ENCODE measurements around the gene STAC3. TPM values are rescaled to one million over a fixed set of nuclear protein-coding genes. Genes with fewer than 3 reads are reported as not detected.

The STAC3 gene
- total and polyA plus RNA-seq, 9 of the 15 experiments (the other 6 are each of a cell fraction or from before 2014, with no cell fraction given): 0.45 to 6.4 (median 3.3) TPM

GRCh38 chr12:57235017-57235727, 15.8 kb downstream of the STAC3 start (continued):
- TF ChIP-seq, protein P1, sequence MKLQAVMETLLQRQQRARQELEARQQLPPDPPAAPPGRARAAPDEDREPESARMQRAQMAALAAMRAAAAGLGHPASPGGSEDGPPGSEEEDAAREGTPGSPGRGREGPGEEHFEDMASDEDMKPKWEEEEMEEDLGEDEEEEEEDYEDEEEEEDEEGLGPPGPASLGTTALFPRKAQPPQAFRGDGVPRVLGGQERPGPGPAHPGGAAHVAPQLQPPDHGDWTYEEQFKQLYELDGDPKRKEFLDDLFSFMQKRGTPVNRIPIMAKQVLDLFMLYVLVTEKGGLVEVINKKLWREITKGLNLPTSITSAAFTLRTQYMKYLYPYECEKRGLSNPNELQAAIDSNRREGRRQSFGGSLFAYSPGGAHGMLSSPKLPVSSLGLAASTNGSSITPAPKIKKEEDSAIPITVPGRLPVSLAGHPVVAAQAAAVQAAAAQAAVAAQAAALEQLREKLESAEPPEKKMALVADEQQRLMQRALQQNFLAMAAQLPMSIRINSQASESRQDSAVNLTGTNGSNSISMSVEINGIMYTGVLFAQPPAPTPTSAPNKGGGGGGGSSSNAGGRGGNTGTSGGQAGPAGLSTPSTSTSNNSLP (IDR thresholded peaks at IDR 0.05; ENCODE audit: borderline replicate concordance, low read depth, low read length): no peak
- TF ChIP-seq POLR2AphosphoS2 (IDR thresholded peaks at IDR 0.05; ENCODE audit: low read length) (peak; percentile 91; the same call in 1 of the 2 replicates), ERF (CRISPR knock-in tag; IDR thresholded peaks at IDR 0.05) (peak; percentile 85; the same call in 1 of the 2 replicates), MCM7 (IDR thresholded peaks at IDR 0.05) (no peak), FOXA1 (IDR thresholded peaks at IDR 0.05; ENCODE audit: borderline replicate concordance) (no peak), TGIF2 (CRISPR knock-in tag; IDR thresholded peaks at IDR 0.05) (no peak), BRD9 (IDR thresholded peaks at IDR 0.05; ENCODE audit: low read depth, partially characterized antibody) (no peak), RBM34 (IDR thresholded peaks at IDR 0.05; ENCODE audit: borderline replicate concordance, insufficient read depth, low read length) (no peak), ARNT (IDR thresholded peaks at IDR 0.05) (no peak), RBM25 (IDR thresholded peaks at IDR 0.05; ENCODE audit: low read depth, low read length, severe bottlenecking) (no peak), ZNF212 (CRISPR knock-in tag; IDR thresholded peaks at IDR 0.05) (no peak), TBP (optimal IDR thresholded peaks at IDR 0.05; ENCODE audit: low read depth, low read length) (no peak), CTCF (IDR thresholded peaks at IDR 0.05 in 2 of 3, conservative IDR thresholded peaks at IDR 0.05 in 1 of 3; ENCODE audit: insufficient read depth in 2 of 3, low read depth in 1 of 3, low read length in 3 of 3) (peak in 2 of 3 experiments; percentile 18 to 35; a peak in 1 of 6 replicates), ZNF133 (CRISPR knock-in tag; IDR thresholded peaks at IDR 0.05) (no peak), STAG1 (CRISPR knock-in tag; IDR thresholded peaks at IDR 0.05; ENCODE audit: borderline replicate concordance) (no peak), XRCC5 (IDR thresholded peaks at IDR 0.05; ENCODE audit: low read depth, low read length) (no peak), MEF2D (tag; conservative IDR thresholded peaks at IDR 0.05; ENCODE audit: low read depth) (no peak), SMARCE1 (IDR thresholded peaks at IDR 0.05) (no peak)
- TF ChIP-seq, protein P2, sequence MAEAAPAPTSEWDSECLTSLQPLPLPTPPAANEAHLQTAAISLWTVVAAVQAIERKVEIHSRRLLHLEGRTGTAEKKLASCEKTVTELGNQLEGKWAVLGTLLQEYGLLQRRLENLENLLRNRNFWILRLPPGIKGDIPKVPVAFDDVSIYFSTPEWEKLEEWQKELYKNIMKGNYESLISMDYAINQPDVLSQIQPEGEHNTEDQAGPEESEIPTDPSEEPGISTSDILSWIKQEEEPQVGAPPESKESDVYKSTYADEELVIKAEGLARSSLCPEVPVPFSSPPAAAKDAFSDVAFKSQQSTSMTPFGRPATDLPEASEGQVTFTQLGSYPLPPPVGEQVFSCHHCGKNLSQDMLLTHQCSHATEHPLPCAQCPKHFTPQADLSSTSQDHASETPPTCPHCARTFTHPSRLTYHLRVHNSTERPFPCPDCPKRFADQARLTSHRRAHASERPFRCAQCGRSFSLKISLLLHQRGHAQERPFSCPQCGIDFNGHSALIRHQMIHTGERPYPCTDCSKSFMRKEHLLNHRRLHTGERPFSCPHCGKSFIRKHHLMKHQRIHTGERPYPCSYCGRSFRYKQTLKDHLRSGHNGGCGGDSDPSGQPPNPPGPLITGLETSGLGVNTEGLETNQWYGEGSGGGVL (CRISPR knock-in tag; IDR thresholded peaks at IDR 0.05): no peak
- TF ChIP-seq, protein P3, sequence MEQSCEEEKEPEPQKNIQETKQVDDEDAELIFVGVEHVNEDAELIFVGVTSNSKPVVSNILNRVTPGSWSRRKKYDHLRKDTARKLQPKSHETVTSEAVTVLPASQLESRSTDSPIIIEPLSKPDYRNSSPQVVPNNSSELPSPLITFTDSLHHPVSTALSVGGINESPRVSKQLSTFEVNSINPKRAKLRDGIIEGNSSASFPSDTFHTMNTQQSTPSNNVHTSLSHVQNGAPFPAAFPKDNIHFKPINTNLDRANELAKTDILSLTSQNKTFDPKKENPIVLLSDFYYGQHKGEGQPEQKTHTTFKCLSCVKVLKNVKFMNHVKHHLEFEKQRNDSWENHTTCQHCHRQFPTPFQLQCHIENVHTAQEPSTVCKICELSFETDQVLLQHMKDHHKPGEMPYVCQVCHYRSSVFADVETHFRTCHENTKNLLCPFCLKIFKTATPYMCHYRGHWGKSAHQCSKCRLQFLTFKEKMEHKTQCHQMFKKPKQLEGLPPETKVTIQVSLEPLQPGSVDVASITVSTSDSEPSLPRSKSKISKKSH (CRISPR knock-in tag; IDR thresholded peaks at IDR 0.05): no peak
